DMS53 (cell line): ENCODE measurements around the gene RBPJL.
A peak's percentile ranks its signal among the peaks of the same experiment; 100 is the strongest.
"Not testable (repeated sequence)": the region's sequence is repeated elsewhere in the genome, so short reads cannot be mapped to it uniquely, and the experiment has no call there.

ENCODE experiments used
- DNase-seq: peaks from one replicate; lab custom pipeline; 2025; lab: John Stamatoyannopoulos, UW

The RBPJL gene

GRCh38 chr20:45342855-45343531 is 36.4 kb downstream of the RBPJL start:
- peak; percentile 35 for DNase-seq

GRCh38 chr20:45343532-45344167 is 37.0 kb downstream of the RBPJL start:
- peak; percentile 72 for DNase-seq

GRCh38 chr20:45344168-45344860 is 37.7 kb downstream of the RBPJL start:
- peak; percentile 77 for DNase-seq

- peak; percentile 66 for DNase-seq
Observed at GRCh38 chr20:45345104-45345936, 38.7 kb downstream of the RBPJL start.

GRCh38 chr20:45346291-45346718 is 39.7 kb downstream of the RBPJL start:
- DNase-seq = peak; percentile 36

- DNase-seq = no peak
Observed at GRCh38 chr20:45346851-45347250, 40.2 kb downstream of the RBPJL start.

GRCh38 chr20:45347297-45347935 is 40.8 kb downstream of the RBPJL start:
- no peak for DNase-seq

- DNase-seq = peak; percentile 78
Observed at GRCh38 chr20:45347936-45348778, 41.5 kb downstream of the RBPJL start, which contains the start of gene SDC4. SDC4 (minus strand) TSS chr20:45348424; CDS start chr20:45348384, 40 bp downstream.

GRCh38 chr20:45350217-45350616 is 43.6 kb downstream of the RBPJL start:
- no peak for DNase-seq

GRCh38 chr20:45350795-45351194 is 44.2 kb downstream of the RBPJL start:
- DNase-seq = not testable (repeated sequence)

GRCh38 chr20:45352729-45353128 is 46.1 kb downstream of the RBPJL start:
- DNase-seq = no peak

GRCh38 chr20:45353746-45354145 is 47.1 kb downstream of the RBPJL start:
- DNase-seq = no peak

- DNase-seq = no peak
Observed at GRCh38 chr20:45354423-45355208, 48.0 kb downstream of the RBPJL start.

GRCh38 chr20:45355209-45356084 is 48.8 kb downstream of the RBPJL start:
- DNase-seq = no peak

GRCh38 chr20:45358282-45359068 is 51.8 kb downstream of the RBPJL start:
- DNase-seq = peak; percentile 64

- DNase-seq = no peak
Observed at GRCh38 chr20:45359069-45359405, 52.4 kb downstream of the RBPJL start.

- no peak for DNase-seq
Observed at GRCh38 chr20:45359406-45360148, 52.9 kb downstream of the RBPJL start.
